GM13976 (cell line): ENCODE measurements around the gene NBAS.

Source experiments
- DNase-seq: peaks from one replicate; pipeline ENCODE4 v3.0.0; 2012; ENCODE audit warnings: low spot score
- in situ Hi-C: fragments of 300-500 bp; cut with MboI; formaldehyde crosslinking; loops from one replicate; pipeline ENCODE4 v1.12.0; 2022; ENCODE audit warnings: low sequenced_read_pairs, mixed read lengths, inconsistent platforms; ENCODE audit not compliant: unreplicated experiment
- TF ChIP-seq, protein P1 (sequence below): IDR thresholded peaks from 2 replicates; pipeline ENCODE4 v1.5.1; 2012; ENCODE audit warnings: borderline replicate concordance, mild to moderate bottlenecking; ENCODE audit not compliant: insufficient read depth; ENCODE audit errors: extremely low read depth, missing control alignments, control extremely low read depth

The NBAS gene

DNA sequence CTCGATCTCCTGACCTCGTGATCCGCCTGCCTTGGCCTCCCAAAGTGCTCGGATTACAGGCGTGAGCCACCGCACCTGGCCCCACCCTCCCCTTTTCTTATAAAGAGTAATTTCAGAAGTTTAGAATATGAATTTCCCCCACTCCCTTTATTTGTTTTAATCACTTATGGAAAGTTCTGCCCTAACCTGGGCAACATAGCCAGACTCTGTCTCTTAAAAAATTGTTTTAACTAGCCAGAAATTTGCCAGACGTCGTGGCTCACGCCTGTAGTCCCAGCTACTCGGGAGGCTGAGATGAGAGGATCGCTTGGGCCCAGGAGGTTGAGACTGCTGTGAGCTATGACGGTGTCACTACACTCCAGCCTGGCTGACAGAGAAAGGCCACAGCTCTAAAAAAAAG is 7.7 kb upstream of the NBAS start:
- TF ChIP-seq, protein P1, sequence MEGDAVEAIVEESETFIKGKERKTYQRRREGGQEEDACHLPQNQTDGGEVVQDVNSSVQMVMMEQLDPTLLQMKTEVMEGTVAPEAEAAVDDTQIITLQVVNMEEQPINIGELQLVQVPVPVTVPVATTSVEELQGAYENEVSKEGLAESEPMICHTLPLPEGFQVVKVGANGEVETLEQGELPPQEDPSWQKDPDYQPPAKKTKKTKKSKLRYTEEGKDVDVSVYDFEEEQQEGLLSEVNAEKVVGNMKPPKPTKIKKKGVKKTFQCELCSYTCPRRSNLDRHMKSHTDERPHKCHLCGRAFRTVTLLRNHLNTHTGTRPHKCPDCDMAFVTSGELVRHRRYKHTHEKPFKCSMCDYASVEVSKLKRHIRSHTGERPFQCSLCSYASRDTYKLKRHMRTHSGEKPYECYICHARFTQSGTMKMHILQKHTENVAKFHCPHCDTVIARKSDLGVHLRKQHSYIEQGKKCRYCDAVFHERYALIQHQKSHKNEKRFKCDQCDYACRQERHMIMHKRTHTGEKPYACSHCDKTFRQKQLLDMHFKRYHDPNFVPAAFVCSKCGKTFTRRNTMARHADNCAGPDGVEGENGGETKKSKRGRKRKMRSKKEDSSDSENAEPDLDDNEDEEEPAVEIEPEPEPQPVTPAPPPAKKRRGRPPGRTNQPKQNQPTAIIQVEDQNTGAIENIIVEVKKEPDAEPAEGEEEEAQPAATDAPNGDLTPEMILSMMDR = no peak
- in situ Hi-C loops = no loop called here
- no peak for DNase-seq

DNA sequence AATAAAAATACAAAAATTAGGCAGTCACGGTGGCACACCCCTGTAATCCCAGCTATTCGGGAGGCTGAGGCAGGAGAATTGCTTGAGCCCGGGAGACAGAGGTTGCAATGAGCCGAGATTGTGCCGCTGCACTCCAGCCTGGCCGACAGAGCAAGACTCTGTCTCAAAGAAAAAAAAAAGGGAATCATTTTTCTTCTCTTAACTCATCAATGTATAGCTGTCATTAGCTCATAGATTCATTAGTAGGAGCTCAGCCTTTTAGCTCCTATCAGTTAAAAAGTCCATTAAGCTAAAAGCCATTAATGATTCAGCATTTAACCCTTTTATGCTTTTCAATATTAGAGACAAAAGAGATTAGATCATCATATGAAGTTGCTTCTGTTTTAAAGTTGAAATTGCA is 5.8 kb upstream of the NBAS start:
- in situ Hi-C loops = no loop called here
- TF ChIP-seq, protein P1 = no peak
- no peak for DNase-seq

DNA sequence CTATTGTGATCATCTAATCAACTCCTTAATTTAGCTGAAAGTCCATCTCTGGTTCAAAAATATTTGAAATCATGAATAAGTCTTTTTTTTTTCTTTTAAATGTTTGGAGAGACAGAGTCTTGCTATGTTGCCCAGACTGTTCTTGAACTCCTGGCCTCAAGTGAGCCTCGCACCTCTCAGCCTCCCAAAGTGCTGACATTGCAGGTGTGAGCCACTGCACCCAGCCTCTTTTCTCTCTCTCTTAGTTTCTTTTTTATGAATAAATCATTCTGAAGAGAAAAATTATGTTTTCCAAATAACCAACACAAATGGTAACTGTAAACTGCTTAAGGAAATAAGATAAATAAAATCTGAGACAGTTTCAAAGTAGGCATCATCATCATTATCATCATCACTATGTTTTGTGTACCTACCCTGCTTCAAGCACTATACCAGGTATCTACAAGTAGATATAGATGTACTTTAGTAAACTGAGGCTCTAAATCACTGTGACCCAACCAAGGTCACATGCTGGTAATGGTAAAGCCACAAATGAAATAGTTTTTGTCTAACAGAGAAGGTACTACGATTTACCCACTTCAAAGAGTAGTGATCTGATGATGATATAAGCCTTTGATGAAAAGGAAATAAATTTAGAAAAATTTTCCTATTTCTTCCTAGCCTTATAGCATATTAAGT is 5.0 kb upstream of the NBAS start:
- TF ChIP-seq, protein P1 = no peak
- in situ Hi-C loops = no loop called here

DNA sequence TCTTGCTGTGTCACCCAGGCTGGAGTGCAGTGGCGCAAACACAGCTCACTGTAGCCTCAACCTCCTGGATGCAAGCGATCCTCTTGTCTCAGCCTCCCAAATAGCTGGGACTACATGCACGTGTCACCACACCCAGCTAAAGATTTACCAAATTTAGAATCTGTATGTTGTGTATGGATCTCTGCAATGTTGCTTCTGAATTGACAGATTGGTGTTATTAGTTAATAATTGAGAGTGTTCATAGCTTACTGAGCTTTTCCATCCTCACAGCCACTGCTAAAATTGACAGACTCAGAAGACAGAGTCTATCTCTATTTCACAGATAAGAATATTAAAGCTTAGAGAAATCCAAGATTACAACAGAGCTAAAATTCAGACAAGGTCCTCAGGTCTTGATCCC is 4.3 kb upstream of the NBAS start:
- in situ Hi-C loops = no loop called here
- no peak for DNase-seq
- TF ChIP-seq, protein P1 = no peak

More for the DNA sequence above, 5.0 kb upstream of the NBAS start:
- DNase-seq = no peak

GRCh38 chr2:15563227-15564100 is 2.3 kb upstream of the NBAS start:
- in situ Hi-C loops = no loop called here
- no peak for DNase-seq
- TF ChIP-seq, protein P1 = no peak

DNA sequence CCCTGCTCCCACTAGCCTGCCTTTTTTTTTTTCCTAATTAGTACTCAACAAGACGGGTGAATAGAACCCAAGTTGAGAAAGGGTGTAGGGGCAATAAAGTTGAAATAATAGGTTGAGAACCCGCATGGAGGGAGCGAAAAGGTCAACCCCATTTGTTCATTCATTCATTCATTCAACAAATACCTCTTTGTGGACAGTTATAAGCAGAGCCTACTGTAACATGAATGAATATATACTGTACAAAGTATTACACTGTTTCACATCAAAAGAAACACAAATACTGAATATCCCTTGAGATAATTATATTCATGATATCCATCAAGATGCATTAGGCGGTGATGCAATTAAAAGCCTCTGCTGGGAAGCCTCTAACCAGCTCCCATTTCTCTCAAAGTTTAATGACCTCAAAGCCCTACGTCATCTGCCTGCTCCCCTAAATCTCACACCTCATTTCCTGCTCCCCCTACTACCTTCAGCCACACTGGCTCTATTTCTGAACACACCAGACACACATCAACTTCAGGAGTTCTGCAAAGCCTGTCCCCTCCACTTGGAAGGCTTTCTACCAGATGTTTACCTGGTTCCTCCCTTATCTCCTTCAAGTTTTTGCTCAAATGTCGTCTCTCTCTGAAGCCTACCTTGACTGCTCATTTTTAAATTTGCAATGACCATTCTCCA is 1.4 kb upstream of the NBAS start:
- no peak for DNase-seq
- TF ChIP-seq, protein P1 = no peak
- in situ Hi-C loops = no loop called here
